Mesenchymal stem cell (in vitro differentiated cells and primary cell): ENCODE measurements around the gene DNAJC15.

Source experiments
- DNase-seq: peaks from one replicate; pipeline ENCODE4 v3.0.0-alpha.2; 2013
- H2AFZ ChIP-seq: one replicate; pipeline ENCODE4 v1.6.1; 2013; ENCODE audit warnings: low read depth, mild to moderate bottlenecking, control low read depth, inconsistent platforms, low read length, moderate library complexity
- H2AK5ac ChIP-seq: 2 replicates; pipeline ENCODE4 v1.6.1; 2013; ENCODE audit warnings: low read length, moderate library complexity, mild to moderate bottlenecking, inconsistent platforms; ENCODE audit not compliant: severe bottlenecking
- H2BK120ac ChIP-seq: one replicate; pipeline ENCODE4 v1.6.1; 2013; ENCODE audit warnings: low read depth, mild to moderate bottlenecking, inconsistent platforms, low read length, moderate library complexity
- H2BK12ac ChIP-seq, 2 experiments: one replicate each; pipeline ENCODE4 v1.6.1; 2013; ENCODE audit warnings: inconsistent platforms in 2 of 2, low read length in 2 of 2, mild to moderate bottlenecking in 2 of 2, moderate library complexity in 2 of 2, control low read depth in 1 of 2
- H2BK15ac ChIP-seq: one replicate; pipeline ENCODE4 v1.6.1; 2013; ENCODE audit warnings: mild to moderate bottlenecking, low read depth, inconsistent platforms; ENCODE audit not compliant: poor library complexity, severe bottlenecking
- H2BK5ac ChIP-seq: 2 replicates; pipeline ENCODE4 v1.6.1; 2013; ENCODE audit warnings: low read depth, mild to moderate bottlenecking, low read length, control low read depth, inconsistent platforms; ENCODE audit not compliant: poor library complexity, severe bottlenecking
- H3K14ac ChIP-seq, 2 experiments: one replicate each; pipeline ENCODE4 v1.6.1; 2013; ENCODE audit warnings: inconsistent platforms in 2 of 2, low read length in 2 of 2, control low read depth in 1 of 2, mild to moderate bottlenecking in 1 of 2, moderate library complexity in 1 of 2
- H3K18ac ChIP-seq, 2 experiments: one replicate each; pipeline ENCODE4 v1.6.1; 2013; ENCODE audit warnings: inconsistent platforms in 2 of 2, low read length in 2 of 2, control low read depth in 1 of 2, low read depth in 1 of 2, mild to moderate bottlenecking in 1 of 2
- H3K23ac ChIP-seq, 2 experiments: one replicate each; pipeline ENCODE4 v1.6.1; 2013; ENCODE audit warnings: inconsistent platforms in 2 of 2, low read length in 2 of 2, mild to moderate bottlenecking in 2 of 2, moderate library complexity in 2 of 2, control low read depth in 1 of 2
- H3K27ac ChIP-seq: 2 replicates; pipeline ENCODE4 v1.5.1; 2013; ENCODE audit warnings: mild to moderate bottlenecking, moderate library complexity, low read length, control low read depth, inconsistent platforms; ENCODE audit not compliant: poor library complexity, severe bottlenecking
- H3K27me3 ChIP-seq, 2 experiments: 2 replicates each; pipeline versions ENCODE4 v1.6.1 to v1.7.0; 2013; ENCODE audit warnings: low read length in 2 of 2, mild to moderate bottlenecking in 2 of 2, moderate library complexity in 2 of 2, control low read depth in 1 of 2, inconsistent platforms in 1 of 2; ENCODE audit not compliant: control insufficient read depth in 1 of 2, insufficient read depth in 1 of 2
- H3K36me3 ChIP-seq, 2 experiments: 2 replicates each; pipeline versions ENCODE4 v1.6.1 to v1.7.0; 2013; ENCODE audit warnings: low read length in 2 of 2, control low read depth in 1 of 2, inconsistent platforms in 1 of 2, low read depth in 1 of 2, mild to moderate bottlenecking in 1 of 2; ENCODE audit not compliant: insufficient read depth in 2 of 2, control insufficient read depth in 1 of 2
- H3K4ac ChIP-seq, 2 experiments: one replicate each; pipeline ENCODE4 v1.6.1; 2013; ENCODE audit warnings: inconsistent platforms in 2 of 2, low read length in 2 of 2, mild to moderate bottlenecking in 2 of 2, moderate library complexity in 2 of 2, control low read depth in 1 of 2, low read depth in 1 of 2
- H3K4me1 ChIP-seq: 2 replicates; pipeline ENCODE4 v1.6.1; 2013; ENCODE audit warnings: low read depth, low read length, control low read depth; ENCODE audit not compliant: control insufficient read depth, insufficient read depth
- H3K4me2 ChIP-seq: 2 replicates; pipeline ENCODE4 v1.6.1; 2013; ENCODE audit warnings: low read length, mild to moderate bottlenecking, inconsistent platforms; ENCODE audit not compliant: poor library complexity, severe bottlenecking
- H3K4me3 ChIP-seq, 2 experiments: 2 replicates each; pipeline versions ENCODE4 v1.5.1 to v1.7.0; 2013; ENCODE audit warnings: low read length in 2 of 2, mild to moderate bottlenecking in 2 of 2, control low read depth in 1 of 2, low read depth in 1 of 2; ENCODE audit not compliant: insufficient read depth in 1 of 2
- H3K79me1 ChIP-seq: replicated peaks from 2 replicates; pipeline ENCODE4 v1.6.1; 2013; ENCODE audit warnings: mild to moderate bottlenecking, control low read depth, low read length, inconsistent platforms; ENCODE audit not compliant: poor library complexity, severe bottlenecking
- H3K9ac ChIP-seq: 2 replicates; pipeline ENCODE4 v1.7.0; 2013; ENCODE audit warnings: mild to moderate bottlenecking, low read length, moderate library complexity
- H3K9me3 ChIP-seq: 2 replicates; pipeline ENCODE4 v1.7.0; 2013; ENCODE audit warnings: mild to moderate bottlenecking, low read length; ENCODE audit not compliant: control insufficient read depth
- H4K8ac ChIP-seq: one replicate; pipeline ENCODE4 v1.6.1; 2013; ENCODE audit warnings: inconsistent platforms, mild to moderate bottlenecking, low read length, moderate library complexity
- H4K91ac ChIP-seq: one replicate; pipeline ENCODE4 v1.6.1; 2013; ENCODE audit warnings: mild to moderate bottlenecking, low read length, inconsistent platforms
- WGBS: methylation state at CpG from one replicate; pipeline ENCODE4 v1.1.7; 2013; ENCODE audit warnings: mixed read lengths; 5-methylcytosine and 5-hydroxymethylcytosine counted together

DNAJC15 gene

GRCh38 chr13:43133792-43134191, 110.4 kb downstream of the DNAJC15 start:
- H3K23ac ChIP-seq = no peak overlapping the region
- H3K18ac ChIP-seq = no peak overlapping the region
- no peak overlapping the region for H4K8ac ChIP-seq
- H2BK12ac ChIP-seq = no peak overlapping the region
- no peak overlapping the region for H2AFZ ChIP-seq
- no peak overlapping the region for H2BK5ac ChIP-seq
- no peak for DNase-seq
- peaks cover 4 to 5% of the 10 kb centered on the region in 2 experiments for H3K27me3 ChIP-seq
- H3K4me2 ChIP-seq = no peak overlapping the region
- H3K9ac ChIP-seq = no peak overlapping the region
- H3K9me3 ChIP-seq = no peaks in the 10 kb centered on the region
- no peak overlapping the region for H3K27ac ChIP-seq
- H3K4ac ChIP-seq = no peak overlapping the region
- no peak overlapping the region for H2AK5ac ChIP-seq
- H2BK120ac ChIP-seq = no peak overlapping the region
- no peak overlapping the region for H2BK15ac ChIP-seq
- WGBS = 93% methylated on average over 4 of the region's 4 CpGs
- no peak overlapping the region for H3K14ac ChIP-seq
- H3K79me1 ChIP-seq = no peaks in the 10 kb centered on the region
- no peak overlapping the region for H4K91ac ChIP-seq
- peaks cover 6% of the 10 kb centered on the region for H3K4me1 ChIP-seq
- H3K4me3 ChIP-seq = no peak overlapping the region
- H3K36me3 ChIP-seq = no peaks in the 10 kb centered on the region

- no peak for DNase-seq
- Histone ChIP-seq H2AFZ (no peak overlapping the region), H4K91ac (no peak overlapping the region), H3K4me1 (peaks cover 6% of the 10 kb centered on the region), H2BK120ac (no peak overlapping the region), H3K9me3 (no peaks in the 10 kb centered on the region), H4K8ac (no peak overlapping the region), H3K18ac (no peak overlapping the region), H3K4me2 (no peak overlapping the region), H3K27ac (no peak overlapping the region), H3K36me3 (no peaks in the 10 kb centered on the region), H3K4me3 (no peak overlapping the region), H3K23ac (no peak overlapping the region), H3K79me1 (no peaks in the 10 kb centered on the region), H3K4ac (no peak overlapping the region), H2BK5ac (no peak overlapping the region), H2BK12ac (no peak overlapping the region), H2BK15ac (no peak overlapping the region), H2AK5ac (no peak overlapping the region), H3K9ac (no peak overlapping the region), H3K27me3 (peaks cover 0 to 4% of the 10 kb centered on the region in 2 experiments), H3K14ac (no peak overlapping the region)
- 97% methylated on average over 4 of the region's 7 CpGs for WGBS
Observed at GRCh38 chr13:43134868-43135267, 111.5 kb downstream of the DNAJC15 start.

DNA sequence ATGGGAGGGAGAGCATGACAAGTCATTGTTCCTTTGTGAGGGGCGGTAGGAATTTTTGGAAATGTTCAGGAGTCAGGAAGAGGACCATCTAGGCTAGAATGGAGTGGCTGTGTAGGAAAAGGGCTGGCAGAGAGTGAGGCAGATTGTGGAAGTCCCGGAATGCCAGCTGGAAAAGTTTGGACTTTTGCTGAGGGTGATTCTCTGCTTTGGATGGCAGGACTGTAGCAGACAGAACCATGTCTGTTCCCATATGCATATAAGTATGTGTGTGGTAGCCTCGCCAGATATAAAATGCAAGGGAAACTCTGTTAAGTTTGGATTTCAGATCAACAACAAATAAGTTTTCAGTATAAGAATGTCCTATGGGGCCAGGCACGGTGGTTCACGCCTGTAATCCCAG, 112.1 kb downstream of the DNAJC15 start:
- Histone ChIP-seq H2BK5ac (no peak overlapping the region), H3K36me3 (no peaks in the 10 kb centered on the region), H2AK5ac (no peak overlapping the region), H3K18ac (no peak overlapping the region), H3K27me3 (peaks cover 0 to 4% of the 10 kb centered on the region in 2 experiments), H3K4me3 (no peak overlapping the region), H3K9me3 (no peaks in the 10 kb centered on the region), H4K91ac (no peak overlapping the region), H3K4me1 (peaks cover 6% of the 10 kb centered on the region), H3K4ac (no peak overlapping the region), H2BK15ac (no peak overlapping the region), H3K79me1 (no peaks in the 10 kb centered on the region), H4K8ac (no peak overlapping the region), H3K14ac (no peak overlapping the region), H3K23ac (no peak overlapping the region), H3K4me2 (no peak overlapping the region), H2AFZ (no peak overlapping the region), H3K27ac (no peak overlapping the region), H2BK12ac (no peak overlapping the region), H2BK120ac (no peak overlapping the region), H3K9ac (no peak overlapping the region)
- WGBS = over 99% methylated on average over 5 of the region's 5 CpGs
- no peak for DNase-seq

DNA sequence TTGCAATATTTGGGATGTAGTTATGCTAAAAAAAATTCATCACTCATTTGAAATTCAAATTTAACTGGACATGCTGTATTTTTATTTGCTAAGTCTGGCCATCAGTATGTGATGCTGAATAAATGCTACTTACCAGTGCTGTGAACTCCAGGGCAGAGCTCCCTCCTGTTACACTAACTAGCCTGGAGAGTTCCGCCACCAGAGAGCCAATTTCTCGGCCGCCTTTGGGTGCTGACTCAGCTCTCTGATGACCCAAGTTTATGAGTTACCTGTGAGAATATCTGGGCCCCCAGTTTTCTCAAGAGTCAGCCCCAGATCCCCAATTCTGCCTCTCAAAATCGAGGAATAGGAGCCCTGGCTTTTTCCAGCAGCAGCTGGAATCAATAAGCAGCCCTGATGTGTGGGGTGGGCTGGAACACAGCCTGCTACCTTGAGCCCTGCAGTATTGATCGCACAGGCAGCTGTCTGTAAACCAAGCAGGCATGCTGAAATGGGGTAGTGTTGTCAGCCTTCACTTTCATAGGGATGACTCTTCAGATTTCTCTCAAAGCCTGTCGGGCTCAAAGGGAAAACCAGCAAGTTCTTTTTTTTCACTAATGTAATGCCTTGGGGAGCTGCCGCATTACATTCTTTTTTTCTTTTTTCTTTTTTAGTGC, 113.7 kb downstream of the DNAJC15 start:
- WGBS = 81% methylated on average over 7 of the region's 7 CpGs
- no peak for DNase-seq

More for the DNA sequence above, 113.7 kb downstream of the DNAJC15 start:
- Histone ChIP-seq H3K4me2 (no peak overlapping the region), H3K18ac (no peak overlapping the region), H2BK120ac (no peak overlapping the region), H4K91ac (no peak overlapping the region), H3K23ac (no peak overlapping the region), H2AK5ac (no peak overlapping the region), H3K27ac (no peak overlapping the region), H2BK15ac (no peak overlapping the region), H3K4me1 (peaks cover 5% of the 10 kb centered on the region), H3K9me3 (no peaks in the 10 kb centered on the region), H3K36me3 (no peaks in the 10 kb centered on the region), H3K27me3 (peaks cover 4 to 8% of the 10 kb centered on the region in 2 experiments), H3K4me3 (peak overlapping the region in 1 of 2 experiments; percentile 45), H3K4ac (no peak overlapping the region), H4K8ac (no peak overlapping the region), H3K14ac (no peak overlapping the region), H3K79me1 (no peaks in the 10 kb centered on the region), H2BK5ac (no peak overlapping the region), H3K9ac (peak overlapping the region; percentile 68), H2BK12ac (no peak overlapping the region), H2AFZ (no peak overlapping the region)
